ENCODE results near the gene DEUP1.
A peak's percentile ranks its signal among the peaks of the same experiment; 100 is the strongest.

DEUP1 gene

DNA sequence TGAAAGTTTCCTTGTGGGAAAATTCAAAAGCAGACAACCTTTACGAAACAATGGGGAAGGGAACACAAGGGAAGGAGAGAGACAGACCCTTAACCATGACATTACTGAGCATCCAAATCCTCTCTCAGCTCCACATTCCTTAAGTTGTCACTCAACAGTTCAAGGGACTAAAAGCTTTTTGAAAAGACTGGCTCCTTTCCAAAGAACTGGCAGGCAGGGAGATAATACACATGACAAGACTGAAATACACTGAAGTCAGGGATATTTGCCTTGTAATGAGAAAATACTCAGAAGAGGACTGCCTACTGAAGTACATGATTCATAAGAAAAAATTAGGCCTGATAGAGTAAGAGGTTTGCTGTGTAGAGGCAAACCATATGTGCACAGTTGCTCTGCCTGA, 143.6 kb downstream of the DEUP1 start:
- no peak for DNase-seq (ENCODE audit: extremely low read depth, low read depth)
- TF ChIP-seq CTCF (IDR thresholded peaks at IDR 0.05; ENCODE audit: low read depth, low read length): no peak

- TF ChIP-seq CTCF (IDR thresholded peaks at IDR 0.05; ENCODE audit: low read depth, low read length): no peak
- DNase-seq (ENCODE audit: extremely low read depth, low read depth): peak; percentile 20
These were observed 146.3 kb downstream of the DEUP1 start for GRCh38 chr11:93476796-93477195.

DNA sequence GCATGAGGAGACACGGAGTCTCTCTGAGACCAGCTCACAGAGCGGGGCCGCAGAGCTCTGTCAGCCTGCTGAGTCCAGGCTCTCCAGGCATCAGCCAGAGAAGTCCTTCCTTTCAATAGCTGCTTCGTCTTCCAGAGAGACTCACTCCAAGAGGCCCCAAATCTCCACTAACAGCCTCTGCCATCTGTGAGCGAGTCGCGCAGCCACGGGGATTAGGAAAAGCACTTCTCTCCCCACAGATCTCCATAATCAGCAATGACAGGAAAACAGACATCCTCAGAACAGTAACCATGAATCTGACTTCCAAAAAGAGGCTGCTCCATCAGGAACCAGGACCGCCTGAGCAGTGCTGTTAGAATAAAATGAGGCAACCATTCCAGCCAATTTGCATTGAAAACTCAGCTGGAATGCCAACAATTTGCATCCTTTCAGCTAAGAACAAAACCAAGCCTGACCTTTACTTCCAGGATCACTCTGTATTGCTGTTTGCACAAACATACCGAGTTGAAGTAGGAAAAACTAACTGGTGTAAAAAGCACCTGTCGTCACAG, 147.2 kb downstream of the DEUP1 start:
- DNase-seq (ENCODE audit: extremely low read depth, low read depth): no peak
- no peak for TF ChIP-seq CTCF (IDR thresholded peaks at IDR 0.05; ENCODE audit: low read depth, low read length)

- no peak for TF ChIP-seq CTCF (IDR thresholded peaks at IDR 0.05; ENCODE audit: low read depth, low read length)
- DNase-seq (ENCODE audit: extremely low read depth, low read depth): no peak
These were observed 148.3 kb downstream of the DEUP1 start for GRCh38 chr11:93478841-93479240.

- no peak for DNase-seq (ENCODE audit: extremely low read depth, low read depth)
- TF ChIP-seq CTCF (IDR thresholded peaks at IDR 0.05; ENCODE audit: low read depth, low read length): no peak
These were observed 149.7 kb downstream of the DEUP1 start for GRCh38 chr11:93480256-93480655.

- DNase-seq (ENCODE audit: extremely low read depth, low read depth): no peak
- no peak for TF ChIP-seq CTCF (IDR thresholded peaks at IDR 0.05; ENCODE audit: low read depth, low read length)
These were observed 150.2 kb downstream of the DEUP1 start for GRCh38 chr11:93480756-93481155.

DNA sequence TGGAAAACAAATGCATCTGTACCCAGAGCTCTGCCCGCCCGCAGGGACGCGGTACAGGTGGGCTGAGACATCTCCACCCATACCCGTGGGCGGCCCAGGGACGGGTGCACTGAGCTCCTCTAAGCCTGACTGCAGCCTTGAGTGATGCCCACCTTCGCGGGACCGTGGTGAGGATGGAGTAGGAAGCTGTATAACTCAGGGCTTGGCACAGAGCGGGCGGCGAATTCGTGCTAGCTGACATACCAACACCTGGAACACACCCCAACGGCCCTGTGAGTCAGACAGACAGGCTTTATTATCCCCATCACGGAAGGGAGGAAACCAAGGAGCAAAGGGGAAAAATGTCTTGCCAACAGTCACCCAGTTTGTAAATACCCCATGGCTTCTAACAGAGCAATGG, 150.7 kb downstream of the DEUP1 start:
- TF ChIP-seq CTCF (IDR thresholded peaks at IDR 0.05; ENCODE audit: low read depth, low read length): no peak
- DNase-seq (ENCODE audit: extremely low read depth, low read depth): no peak

Data from AG09319 (cell line).